ENCODE data around the gene PRDM5.

The PRDM5 gene

GRCh38 chr4:120922381-120923206 lies at the start of gene PRDM5:
Gene PRDM5, minus strand, starts transcription at chr4:120922726. Its CDS starts 118 bp downstream, at chr4:120922608.
- DNase-seq (ENCODE audit: low spot score) = peak; percentile 81

DNA sequence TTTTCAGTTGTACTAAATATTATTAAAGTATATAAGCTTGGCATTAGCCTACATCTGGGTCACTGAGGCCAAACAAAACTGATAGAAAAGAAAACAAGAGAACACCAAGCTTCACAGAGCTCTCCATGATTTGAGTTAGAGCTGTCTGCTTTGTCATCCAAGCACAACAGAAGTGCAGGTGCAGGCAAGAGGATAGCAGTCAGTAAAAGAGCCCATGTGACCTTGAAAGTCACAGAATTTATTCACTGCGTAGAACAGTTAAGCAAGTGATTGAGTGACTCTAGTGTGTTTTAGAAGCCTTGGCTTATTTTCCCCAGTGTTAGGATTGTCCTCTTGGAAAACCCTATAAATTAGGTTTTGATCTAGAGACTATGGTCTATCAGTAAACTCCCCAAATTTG lies 49.4 kb upstream of the PRDM5 start:
- no peak for DNase-seq (ENCODE audit: low spot score)

GRCh38 chr4:120965938-120966337 lies 43.4 kb upstream of the PRDM5 start:
- no peak for DNase-seq (ENCODE audit: low spot score)

DNA sequence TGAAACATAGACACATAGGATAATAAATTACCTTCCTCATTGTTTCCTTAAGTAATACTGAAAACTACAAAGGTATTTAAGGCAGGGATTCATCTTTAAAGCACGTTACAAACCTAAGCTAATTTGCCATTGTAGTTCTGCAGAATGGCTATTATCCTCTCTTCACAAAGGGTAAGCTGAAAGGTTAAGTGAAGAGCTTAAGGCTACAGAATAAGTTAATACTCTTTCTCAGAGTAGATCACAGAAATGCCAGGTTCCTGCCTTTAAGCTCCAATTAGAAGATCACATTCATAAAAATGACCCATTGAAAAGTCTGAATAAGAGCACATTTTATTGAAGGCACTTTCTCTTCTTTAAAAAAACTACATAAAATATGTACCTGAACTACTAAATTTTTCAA lies 42.1 kb upstream of the PRDM5 start:
- DNase-seq (ENCODE audit: low spot score) = no peak

DNA sequence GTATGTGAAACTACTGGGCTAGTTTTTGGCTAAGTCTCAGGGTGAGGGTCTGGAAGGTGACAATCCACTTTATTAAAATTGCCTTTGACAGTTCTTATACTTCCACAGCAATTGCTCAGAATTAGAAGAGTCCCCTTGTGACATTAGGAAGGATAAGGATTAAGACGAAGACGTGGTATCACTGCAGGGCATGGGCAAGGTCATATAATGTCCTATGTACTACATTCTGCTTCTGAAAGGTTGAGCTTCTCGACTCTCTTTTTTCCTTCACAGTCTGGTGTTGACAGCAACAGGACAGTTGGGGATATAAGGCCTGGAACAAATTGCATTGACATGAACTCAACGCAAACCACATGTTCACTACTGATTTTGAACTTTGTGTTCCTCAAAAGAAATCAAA lies 40.9 kb upstream of the PRDM5 start:
- DNase-seq (ENCODE audit: low spot score) = no peak

DNA sequence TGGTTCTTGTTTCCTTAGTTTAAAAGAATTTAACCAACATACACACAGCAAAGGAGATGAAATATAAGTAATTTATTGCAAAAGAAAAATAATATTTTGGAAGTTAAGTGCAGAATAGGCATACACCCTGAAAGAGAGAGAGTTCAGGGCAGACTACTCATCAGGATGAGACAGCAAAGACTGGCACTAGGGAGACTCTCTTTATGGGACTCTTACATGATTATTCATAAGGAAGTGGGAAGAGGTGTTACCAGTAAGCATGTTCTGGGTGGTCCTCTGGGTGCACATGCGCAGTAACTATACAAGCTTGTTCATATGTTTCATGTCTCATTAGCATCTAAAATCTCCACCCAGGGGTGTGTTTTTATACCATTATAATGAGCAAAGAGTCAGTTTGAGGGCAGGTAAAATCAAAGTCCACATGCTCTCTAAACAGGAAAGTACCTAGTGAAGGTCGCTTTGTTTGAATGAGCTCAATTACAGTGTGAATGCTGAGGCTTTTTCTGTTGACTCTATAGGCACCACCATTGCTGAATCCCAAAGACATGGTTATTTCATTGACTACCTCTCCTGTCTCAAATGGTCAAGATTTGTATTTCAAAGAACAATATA lies 38.2 kb upstream of the PRDM5 start:
- no peak for DNase-seq (ENCODE audit: low spot score)

DNA sequence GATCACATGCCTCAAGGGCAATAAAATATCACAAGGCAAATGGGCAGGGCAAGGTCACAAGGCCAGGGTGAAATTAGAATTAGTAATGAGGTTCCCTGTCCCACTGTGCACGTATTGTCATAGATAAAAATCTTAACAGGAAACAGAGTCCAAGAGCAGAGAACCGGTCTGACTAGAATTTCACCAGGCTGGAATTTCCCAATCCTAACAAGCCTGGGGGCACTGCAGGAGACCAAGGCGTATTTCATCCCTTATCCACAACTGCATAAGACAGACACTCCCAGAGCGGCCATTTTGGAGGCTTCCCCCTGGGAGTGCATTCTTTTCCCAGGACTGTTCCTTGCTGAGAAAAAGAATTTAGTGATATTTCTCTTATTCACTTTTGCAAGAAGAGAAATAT lies 25.9 kb upstream of the PRDM5 start:
- DNase-seq (ENCODE audit: low spot score) = no peak

GRCh38 chr4:120942776-120943175 lies 20.2 kb upstream of the PRDM5 start:
- DNase-seq (ENCODE audit: low spot score) = no peak

DNA sequence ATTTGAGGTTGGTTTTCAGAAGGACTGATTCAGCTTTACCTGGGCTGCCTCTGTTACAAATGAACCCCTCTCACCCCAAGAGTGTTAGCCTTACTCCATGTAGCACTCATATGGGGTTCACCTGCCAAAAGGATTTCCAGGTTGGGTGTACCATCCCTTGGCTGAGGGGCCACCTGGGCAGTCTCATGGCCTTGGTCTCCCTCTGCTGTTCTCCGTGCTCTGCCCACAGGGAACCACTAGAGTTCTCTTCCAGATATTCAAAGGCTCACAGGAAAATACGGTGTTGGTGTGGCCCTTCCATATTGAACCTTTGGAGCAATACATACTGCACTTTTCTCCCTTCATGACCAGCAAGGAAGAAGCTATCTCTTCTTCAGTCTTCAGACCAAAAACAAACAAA lies 18.0 kb upstream of the PRDM5 start:
- no peak for DNase-seq (ENCODE audit: low spot score)

GRCh38 chr4:120939693-120940092 lies 17.2 kb upstream of the PRDM5 start:
- DNase-seq (ENCODE audit: low spot score) = no peak

- no peak for DNase-seq (ENCODE audit: low spot score)
Observed at GRCh38 chr4:120929847-120930246, 7.3 kb upstream of the PRDM5 start.

- DNase-seq (ENCODE audit: low spot score) = no peak
Observed at GRCh38 chr4:120927801-120928409, 5.4 kb upstream of the PRDM5 start.

- no peak for DNase-seq (ENCODE audit: low spot score)
Observed at GRCh38 chr4:120926358-120927025, 4.0 kb upstream of the PRDM5 start.

DNA sequence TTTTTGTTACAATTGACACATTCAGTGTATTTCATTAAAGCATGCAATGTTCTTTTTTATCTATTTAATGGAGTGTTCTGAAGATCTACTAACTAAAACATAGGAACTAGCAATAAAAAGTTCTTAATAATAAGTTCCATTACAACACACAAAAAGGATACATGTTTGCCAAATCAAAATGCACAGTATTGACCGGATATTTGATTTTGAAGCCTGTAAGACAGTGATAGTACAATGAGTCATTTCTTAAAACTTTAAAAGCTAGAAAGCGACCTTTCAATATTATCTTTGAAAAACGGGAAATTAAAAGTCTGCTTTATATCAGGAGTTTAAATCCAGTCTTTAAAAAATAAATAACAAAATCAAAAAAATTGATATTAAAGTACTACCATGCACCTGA lies 2.4 kb upstream of the PRDM5 start:
- no peak for DNase-seq (ENCODE audit: low spot score)

DNA sequence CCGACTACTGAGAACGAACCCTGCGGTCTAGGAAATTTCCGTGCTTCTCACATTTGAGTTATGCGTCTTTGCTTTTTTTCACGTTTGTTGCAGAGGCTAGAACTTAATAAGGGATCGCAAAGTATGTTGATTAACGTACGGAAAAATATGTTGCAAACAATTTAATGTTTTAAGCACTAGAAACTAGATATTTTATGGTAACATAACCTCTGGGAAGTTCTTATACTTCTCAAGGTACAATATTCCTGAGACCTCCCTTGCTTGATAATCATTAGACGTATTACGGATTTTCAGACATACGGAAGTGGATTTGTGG lies 639 bp upstream of the PRDM5 start:
- DNase-seq (ENCODE audit: low spot score) = no peak

- peak; percentile 71 for DNase-seq (ENCODE audit: low spot score)
Observed at GRCh38 chr4:120921456-120922380, 808 bp downstream of the PRDM5 start.

- no peak for DNase-seq (ENCODE audit: low spot score)
Observed at GRCh38 chr4:120920666-120921065, 1.9 kb downstream of the PRDM5 start.

DNA sequence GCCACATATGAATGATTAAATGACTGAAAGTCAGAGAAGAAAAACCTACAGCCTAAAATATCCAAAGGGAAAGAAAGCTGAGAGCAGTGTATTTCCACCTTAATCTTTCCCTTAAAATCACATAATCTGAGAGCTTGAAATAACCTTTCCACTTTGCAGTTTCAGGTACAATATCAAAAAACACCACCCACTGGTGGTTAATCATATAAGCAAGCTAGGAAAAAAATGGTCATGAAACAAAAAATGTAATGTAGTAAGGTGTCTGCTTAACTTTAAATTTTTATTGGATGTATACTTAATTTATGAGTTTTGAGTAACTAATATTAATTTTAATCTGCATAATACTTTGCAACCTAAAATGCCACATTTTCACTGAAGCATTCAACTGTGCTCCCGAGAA lies 3.2 kb downstream of the PRDM5 start:
- no peak for DNase-seq (ENCODE audit: low spot score)

DNA sequence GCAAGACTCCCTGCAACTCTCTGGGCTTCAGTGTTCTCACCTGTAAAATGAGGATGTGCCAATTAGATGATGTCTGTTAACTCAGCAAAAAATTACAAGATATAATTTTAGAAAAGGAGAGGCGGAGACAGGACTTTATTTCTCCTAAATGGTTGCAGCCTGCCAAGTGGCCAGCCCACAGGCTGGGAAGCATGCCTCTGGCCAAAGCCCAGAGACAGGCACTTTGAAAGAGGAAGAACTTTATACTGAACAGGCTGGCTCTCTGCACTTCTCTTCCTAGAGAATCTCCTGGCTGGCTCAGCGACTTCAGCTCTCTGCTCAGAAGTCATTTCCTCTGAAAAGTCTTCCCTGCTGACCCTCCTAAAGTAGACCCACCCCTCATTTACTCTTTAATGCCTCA lies 3.7 kb downstream of the PRDM5 start:
- no peak for DNase-seq (ENCODE audit: low spot score)

- DNase-seq (ENCODE audit: low spot score) = no peak
Observed at GRCh38 chr4:120918092-120918491, 4.4 kb downstream of the PRDM5 start.

DNA sequence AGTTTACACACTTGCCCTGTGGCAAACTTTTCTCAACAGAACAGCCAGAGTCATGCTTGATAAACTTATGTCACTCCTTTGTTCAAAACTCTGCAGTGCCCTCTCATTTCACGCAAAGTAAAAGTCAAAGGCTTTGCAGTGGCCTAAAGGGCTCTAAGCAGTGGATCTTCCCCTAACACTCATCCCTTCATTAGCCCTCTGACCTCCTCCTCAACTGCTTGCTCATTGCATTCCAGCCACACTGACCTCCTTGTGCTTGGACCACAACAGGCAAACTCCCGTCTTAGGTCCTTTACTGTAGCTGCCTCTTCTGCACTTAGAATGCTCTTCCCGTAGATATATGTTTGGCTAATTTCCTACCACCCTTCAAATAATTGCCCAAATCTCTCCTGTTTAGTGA lies 5.6 kb downstream of the PRDM5 start:
- no peak for DNase-seq (ENCODE audit: low spot score)

DNA sequence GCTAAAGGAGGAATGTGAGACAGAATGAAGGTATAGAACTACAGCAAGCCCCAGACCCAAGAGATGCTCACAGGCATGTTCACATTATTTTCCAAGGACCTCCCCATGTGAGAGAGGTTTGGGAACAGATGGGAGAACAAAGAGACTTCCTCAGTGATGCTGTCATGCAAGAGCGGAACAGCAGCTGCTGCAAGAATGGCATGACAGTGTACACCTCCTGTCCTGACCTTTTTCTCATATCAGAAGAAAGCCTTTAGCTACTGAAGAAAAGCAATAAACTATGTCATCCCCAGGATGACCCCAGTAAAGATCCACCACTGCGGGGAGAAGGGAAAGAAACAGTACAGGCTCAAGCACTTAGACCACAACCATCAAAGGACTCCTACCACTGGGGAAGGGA lies 7.2 kb downstream of the PRDM5 start:
- DNase-seq (ENCODE audit: low spot score) = no peak
